Activated CD4-positive, alpha-beta T cell treated with anti-CD3 and anti-CD28 coated beads, Interleukin-2, amount 50 U/mL, for 48 hours (primary cell): Measurements from ENCODE around the gene PI4K2B.
"Not testable (repeated sequence)": the region's sequence is repeated elsewhere in the genome, so short reads cannot be mapped to it uniquely, and the experiment has no call there.

Experiments
- DNase-seq, 2 experiments: peaks; one replicate each; pipeline ENCODE4 v3.0.0-alpha.2; 2020

The PI4K2B gene

GRCh38 chr4:25308306-25308705, 74.5 kb downstream of the PI4K2B start:
- DNase-seq: no peak

DNA sequence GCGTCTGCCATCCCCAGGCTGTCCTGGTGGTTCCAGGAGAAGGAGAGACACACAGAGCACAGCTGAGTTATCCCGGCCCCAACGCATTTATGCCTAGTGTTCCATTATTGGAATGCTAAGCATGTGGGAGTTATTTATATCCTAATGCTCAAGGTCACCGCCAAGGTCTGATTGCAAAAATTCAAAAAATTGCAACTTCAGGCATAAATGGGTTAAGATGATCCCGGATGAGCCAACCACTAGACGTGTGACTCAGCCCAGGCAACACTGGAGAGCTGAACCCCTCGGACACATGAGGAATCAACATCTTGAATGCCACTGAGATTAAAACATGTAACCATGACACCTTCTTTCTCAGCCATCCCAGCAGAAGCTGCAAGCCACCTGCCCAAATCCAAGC, 74.9 kb downstream of the PI4K2B start:
- DNase-seq: no peak

DNA sequence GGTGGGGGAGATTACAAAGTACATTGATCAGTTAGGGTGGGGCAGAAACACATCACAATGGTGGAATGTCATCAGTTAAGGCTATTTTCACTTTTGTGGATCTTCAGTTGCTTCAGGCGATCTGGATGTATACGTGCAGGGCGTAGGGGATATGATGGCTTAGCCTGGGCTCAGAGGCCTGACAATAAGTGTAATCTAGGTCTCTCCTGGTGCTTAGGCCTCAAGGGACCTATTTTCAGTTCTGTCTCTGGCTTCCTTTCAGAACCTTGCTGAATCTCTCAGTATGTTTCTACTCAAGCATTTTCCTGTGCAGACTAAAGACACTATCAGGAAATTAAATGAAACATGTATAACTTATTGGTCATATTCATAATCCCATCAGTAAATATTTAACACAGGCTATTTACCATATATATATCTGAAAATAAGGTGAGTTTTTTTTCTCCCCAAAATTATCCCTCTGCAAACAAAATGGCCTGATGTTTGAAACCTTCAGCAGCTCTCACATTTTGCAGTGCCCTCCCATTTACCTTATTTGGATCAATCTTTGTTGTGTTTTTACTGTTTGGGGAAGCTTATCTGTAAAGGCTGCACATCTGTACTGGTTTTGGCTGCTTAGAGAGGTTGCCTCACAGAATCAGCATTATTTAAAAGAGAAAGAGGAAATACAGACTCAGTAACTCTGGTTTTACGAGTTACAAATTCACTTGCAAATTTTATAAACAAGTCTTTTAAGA, 76.4 kb downstream of the PI4K2B start:
- no peak for DNase-seq

DNA sequence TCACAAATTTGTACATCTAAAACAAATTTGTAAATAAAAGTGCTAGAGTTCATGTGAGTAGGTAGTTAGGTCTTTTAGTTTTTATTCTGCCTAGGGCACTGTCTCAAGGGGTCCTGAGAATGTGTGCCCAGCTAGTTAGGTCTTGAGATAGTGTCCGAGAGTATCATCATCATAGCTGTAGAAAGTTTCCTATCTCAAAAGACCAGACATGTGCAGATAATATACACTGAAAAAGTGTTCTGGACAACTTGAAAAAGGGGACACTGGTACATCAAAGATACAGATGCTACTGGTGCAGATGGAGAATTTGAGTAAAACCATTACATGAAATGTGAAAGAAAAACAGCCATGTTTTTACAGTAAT, 77.0 kb downstream of the PI4K2B start:
- DNase-seq: no peak

DNA sequence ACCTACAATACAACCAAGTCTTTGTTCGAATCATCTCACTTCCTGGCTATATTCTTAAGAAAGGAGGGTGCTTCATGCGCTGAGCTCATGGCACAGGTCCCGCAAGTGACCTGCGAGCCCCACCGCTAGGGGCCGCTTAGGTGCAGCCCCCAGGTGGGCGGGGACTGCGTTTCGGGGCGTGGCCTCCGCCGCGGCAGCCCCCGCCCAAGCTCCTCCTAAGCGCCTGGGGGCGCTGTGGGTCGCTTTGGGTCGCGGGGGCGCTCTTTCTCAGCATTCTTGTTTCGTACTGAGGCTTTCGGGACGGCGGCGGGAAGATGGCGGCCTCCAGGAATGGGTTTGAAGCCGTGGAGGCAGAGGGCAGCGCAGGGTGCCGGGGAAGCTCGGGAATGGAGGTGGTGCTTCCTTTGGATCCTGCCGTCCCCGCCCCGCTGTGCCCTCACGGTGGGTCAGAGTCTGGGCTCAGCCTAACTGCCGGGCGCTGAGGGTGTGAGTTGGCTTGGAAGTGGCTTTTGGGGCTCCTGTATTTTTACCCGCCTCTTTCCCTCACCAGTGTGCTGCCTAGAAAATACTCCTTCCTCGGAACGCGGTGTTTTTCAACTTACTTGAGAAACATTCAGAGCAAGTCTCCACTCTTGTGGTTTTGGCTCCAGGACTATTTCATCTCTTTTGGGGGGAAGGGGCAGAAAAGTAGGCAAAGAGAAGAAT, 78.8 kb downstream of the PI4K2B start, which contains the start of gene ZCCHC4:
Gene ZCCHC4 (plus strand): TSS at position 279 of the 705 bp plus-strand sequence. CDS start 36 bp downstream, at position 315.
- peak; percentile 81 to 86 for DNase-seq

DNA sequence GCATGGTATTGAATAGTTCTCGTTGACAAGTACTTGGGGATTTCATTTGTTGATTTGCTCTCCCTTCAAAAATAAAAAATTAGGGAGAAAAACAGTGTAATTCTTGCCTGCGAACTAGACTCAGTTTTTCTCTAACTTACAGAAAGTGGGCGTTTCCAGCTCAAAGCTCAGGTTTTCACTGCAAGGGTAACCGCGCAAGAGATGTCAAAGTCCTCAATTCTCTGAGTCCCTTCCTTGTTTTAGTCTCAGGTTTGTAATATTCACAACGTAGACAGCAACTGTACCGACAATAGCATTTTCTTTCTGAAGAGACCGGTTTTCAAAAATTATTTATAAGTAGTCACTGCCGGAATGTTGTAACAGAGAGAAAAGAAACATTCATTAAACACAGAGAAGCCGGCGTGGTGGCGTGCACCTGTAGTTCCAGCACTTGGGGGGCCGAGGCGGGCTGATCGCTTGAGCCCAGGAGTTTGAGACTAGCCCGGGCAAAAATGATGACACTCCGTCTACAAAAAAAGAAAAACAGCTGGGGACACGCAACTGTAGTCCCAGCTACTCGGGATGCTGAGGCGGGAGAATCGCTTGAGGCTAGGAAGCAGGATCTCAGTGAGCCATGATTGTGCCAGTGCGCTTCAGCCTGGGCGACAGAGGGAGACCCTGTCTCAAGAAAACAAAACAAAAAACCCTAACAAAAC, 79.5 kb downstream of the PI4K2B start:
- no peak for DNase-seq

DNA sequence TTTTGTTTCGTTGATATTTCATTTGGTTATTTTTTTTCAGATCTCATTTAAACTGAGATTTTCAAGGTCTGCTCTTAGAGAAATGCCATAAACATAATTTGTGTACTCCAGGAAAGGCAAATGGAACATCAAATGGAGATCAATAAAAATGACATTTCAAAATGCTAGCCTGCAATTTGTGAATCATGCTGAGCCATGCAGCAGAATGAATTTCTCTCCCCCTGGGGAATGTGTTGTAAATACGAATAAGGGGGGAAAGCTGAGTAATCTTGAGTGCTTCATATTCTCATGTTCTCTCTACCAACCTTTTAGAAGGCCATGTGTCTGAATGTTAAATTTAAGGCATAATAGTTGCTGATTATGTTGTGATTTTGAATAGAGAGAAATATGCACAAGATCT, 86.5 kb downstream of the PI4K2B start:
- no peak for DNase-seq

DNA sequence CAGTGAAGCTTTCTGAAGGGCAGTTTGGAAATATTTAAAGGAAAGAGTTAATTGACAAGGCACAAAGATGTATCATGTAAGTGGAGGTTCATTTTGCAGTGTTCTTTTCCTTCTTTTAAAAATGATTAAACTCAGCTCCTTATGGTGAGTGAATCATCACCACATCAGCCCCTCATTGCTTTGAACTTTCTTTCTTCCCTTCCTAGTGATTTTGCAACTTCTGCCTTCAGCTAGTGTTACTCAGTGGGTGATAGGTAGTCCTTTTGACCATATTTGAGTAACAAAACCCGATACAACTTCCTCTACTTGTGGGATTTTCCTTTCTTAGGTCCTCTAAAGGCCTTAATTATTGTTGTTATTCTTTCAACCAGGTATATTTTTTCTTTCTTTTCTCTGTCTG, 86.9 kb downstream of the PI4K2B start:
- no peak for DNase-seq

DNA sequence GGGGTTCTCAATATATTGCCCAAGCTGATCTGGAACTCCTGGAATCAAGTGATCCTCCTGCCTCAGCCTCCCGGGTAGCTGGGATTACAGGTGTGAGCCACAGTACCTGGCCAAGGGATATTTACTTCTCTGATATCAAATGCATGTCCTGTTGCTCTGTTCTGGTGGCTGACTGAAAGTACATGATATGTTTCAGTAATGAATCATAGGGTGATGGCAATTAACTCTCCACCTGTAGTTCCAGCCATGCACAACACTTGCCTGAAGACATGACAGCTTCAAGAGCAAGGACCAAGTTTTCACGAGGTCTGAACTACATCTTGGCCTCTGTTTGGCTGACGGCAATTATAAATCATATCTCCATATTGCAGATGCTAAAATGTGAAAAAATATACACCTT, 87.9 kb downstream of the PI4K2B start:
- no peak for DNase-seq

GRCh38 chr4:25328463-25328862, 94.6 kb downstream of the PI4K2B start:
- DNase-seq: not testable (repeated sequence)
